Stimulated activated CD8-positive, alpha-beta memory T cell treated with anti-CD3 and anti-CD28 coated beads, Interleukin-12 subunit alpha, Interleukin-12 subunit beta, amount 100 ng/mL, for 1 hour (primary cell): ENCODE results near the gene OPN3.

Experiments used
- DNase-seq: peaks from one replicate; pipeline ENCODE4 v3.0.0-alpha.2; 2020; ENCODE audit warnings: low read depth

Gene OPN3

DNA sequence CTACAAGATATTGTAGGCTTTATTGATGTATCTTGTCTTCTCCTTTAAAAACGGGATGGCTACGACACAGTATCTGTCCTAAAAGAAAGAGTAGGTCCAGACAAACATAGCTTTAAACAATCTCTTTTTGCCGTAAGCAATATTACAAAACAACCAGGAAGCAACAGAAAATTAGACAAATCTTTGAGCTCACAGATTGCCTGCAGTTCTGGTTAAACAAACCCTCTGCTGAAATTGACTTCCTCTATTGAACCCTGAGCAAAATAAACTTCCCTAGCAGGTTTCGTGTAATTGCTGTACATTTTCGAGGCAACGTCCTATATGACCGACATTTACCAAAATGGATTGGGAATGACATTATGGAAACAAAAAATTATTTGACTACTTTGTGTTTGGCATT is 50.6 kb downstream of the OPN3 start:
- DNase-seq: no peak

DNA sequence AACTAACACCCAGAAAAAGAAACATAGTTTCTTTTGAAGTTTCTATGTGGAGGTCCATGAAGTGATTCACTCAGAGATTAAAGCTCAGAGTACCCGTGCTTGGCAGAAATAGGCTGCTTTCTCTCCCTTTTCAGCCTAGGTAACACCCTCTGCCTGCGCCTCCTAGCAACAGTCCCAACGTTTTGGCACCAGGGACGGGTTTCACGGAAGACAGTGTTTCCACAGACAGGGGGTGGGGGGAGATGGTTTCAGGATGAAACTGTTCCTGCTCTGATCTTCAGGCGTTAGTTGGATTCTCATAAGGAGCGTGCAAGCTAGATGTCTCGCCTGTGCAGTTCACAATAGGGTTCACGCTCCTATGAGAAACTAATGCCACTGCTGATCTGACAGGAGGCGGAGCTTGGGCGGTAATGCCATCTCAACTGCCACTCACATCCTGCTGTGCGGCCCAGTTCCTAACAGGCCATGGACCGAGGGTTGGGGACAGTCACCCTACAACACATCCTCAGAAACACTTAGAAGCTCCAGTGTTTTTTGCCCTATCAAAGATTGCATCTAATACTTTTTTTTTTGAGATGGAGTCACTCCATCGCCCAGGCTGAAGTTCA is 53.2 kb downstream of the OPN3 start:
- DNase-seq: no peak

DNA sequence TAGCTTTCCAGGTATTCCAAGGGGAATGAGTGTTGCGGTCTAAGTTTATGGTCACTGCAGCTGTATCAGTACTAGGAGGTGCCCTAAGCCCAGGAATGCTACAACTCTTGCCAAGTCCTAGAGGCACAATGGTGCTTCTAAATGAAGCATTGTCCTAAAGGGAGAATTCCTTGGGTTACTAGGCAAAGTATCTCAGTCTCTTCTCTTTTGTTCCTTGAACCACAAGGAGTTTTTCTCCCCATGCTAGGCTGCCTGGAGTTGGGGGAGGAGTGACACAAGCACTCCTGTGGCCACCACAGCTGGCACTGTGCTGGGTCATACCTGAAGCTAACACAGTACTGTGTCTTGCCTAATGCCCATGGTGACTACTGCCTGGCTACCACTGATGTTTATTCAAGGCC is 57.2 kb downstream of the OPN3 start:
- DNase-seq: no peak

DNA sequence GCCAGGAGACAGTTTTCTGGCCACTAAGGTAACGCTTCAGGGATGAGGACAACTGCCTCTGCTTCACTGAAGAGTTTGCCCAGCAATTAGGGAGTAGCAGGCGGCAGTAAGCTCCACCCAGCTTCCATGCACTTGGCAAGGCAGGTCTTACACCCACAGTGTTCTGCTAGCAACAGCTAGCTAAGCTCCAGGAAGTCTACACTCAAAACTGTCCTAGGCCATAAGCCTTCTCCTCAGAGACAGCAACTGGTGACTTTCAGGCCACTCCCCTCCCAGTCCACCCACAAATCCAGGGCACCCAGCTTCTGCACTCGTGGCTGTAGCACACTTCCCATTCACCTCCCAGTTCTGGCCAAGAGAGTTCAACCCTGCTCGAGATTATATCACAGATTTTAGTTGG is 60.7 kb downstream of the OPN3 start:
- no peak for DNase-seq

DNA sequence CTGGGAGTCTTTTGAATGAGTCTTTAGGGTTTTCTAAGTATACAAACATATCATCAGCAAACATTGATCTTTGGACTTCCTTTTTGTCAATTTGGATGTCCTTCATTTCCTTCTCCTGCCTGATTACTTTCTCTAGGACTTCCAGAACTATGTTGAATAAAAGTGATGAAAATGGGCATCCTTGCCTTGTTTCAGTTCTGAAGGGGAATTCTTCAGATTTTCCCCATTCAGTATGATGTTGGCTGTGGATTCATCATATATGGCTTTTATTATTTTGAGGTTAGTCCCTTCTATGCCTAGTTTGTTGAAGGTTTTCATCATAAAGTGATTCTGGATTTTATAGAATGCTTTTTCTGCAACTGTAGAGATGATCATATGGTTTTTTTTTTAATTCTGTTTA is 66.0 kb downstream of the OPN3 start:
- DNase-seq: no peak

DNA sequence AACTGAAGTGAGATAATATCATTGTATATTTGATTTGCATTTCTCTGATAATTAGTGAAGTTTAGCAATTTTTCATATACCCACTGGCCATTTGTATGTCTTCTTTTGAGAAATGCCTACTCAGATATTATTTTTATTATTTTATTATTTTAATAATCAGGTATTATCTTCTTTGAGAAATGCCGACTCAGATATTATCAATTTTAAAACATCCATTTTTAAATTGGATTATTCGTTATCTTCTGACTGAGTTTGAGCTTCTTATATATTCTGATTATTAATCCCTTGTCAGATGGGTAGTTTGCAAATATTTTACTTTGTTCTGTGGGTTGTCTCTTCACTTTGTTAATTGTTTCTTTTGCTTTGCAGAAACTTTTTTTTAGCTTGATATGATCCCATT is 70.3 kb downstream of the OPN3 start:
- DNase-seq: no peak

DNA sequence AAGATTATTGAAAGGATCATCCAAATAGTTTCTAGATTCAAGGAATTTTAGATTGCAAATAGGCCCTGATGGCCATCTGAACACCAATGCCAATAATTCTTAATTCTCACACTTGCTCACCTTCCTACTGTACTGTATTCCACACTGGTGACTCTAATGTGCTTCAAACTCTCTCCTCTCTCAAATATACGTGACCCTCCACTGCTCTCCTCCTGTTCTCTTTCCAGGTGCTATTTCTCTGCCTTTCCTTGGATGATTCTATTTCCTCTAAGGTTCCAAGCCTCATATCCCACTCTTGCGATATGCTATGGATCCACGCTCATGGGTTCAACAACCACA is 79.4 kb downstream of the OPN3 start:
- DNase-seq: no peak

DNA sequence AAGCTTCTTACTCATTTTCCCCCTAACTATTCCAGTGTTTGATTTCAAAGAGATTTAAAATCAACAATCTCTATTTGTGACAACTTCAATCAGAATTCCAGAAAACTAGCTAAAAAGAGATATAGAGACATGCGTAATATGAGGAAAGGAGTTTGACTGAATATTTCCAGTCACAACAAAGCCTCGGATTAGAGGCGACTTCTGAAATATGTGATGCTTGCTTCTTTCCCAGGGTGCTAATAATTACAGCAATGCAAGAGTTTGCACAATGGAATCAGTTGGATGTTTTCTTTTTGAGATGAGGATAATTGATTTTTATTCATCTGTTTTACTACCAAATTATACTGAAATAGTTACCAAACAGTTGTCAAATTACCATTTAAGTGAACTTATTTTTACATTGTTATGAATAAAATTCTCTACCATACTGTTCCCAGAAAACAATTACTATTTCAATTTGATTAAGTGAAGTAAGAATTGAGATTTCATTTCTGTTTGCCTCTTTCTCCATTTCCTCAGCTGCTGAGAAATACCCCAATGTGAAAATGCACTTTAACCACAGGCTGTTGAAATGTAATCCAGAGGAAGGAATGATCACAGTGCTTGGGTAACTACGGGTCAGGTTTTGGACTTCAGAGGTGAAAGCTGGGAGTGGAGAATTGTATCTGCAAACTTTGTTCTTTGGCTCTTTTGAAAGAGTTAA is 79.9 kb downstream of the OPN3 start:
- no peak for DNase-seq

DNA sequence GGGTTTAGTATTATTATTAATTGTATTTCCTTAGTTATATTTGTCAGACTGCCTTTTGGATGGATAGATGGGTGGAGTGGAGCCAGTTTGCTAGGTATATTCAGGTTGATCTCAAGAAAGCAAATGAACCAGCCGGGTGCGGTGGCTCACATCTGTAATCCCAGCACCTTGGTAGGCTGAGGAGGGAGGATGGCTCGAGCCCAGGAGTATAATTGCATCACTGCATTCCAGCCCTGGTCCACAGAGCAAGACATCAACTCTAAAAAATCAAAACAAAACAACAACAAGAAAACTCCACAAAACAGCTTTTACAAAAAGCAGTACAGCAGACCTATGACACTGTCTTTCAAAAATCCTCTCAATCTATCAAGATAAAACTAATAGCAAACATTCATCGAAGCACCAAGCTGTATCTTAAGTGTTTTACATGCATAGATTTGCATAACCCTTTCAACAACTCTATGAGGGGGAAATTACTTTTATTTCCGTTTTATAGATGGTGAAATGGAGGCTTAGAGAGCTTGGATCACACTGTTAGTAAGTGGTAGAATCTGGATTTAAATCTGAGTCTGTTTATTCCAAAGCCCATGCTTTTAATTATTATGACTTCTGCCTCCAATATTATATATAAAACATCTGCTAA is 82.5 kb downstream of the OPN3 start:
- DNase-seq: no peak

DNA sequence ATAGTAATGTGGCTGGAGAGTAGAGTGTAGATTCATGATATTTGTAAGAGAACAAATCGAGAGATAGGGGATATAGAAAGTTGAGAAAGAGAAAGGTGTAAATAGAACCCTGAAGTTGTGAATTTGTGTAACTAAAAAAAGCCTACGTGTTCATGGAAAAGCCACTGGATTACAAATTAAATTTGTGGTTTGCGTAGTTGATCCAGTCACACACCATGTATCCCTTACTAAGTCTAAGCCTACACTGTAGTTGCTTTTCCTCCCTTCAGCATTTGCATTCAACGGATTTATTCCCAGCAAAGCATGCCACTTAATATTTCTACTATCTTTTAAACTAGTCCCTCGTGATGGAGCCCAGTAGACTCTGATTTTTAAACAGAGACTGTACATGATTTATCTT is 83.1 kb downstream of the OPN3 start:
- no peak for DNase-seq

DNA sequence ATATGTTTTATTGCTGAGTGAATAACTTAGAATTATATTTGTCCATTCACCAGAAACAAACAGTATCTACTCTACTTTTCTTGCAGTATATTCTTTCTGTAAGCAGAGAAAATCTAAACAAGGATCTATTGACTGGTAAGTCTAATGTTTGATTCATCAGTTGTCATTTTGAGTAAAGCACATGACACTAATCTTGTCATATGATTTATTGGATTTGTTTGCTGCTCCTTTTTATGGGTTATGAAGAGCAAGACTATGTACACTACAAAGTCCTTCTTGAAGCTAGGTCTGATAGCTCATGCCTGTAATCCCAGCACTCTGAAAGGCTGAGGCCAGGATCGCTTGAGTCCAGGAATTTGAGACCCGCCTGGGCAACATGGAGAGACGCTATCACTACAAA is 84.6 kb downstream of the OPN3 start:
- no peak for DNase-seq

DNA sequence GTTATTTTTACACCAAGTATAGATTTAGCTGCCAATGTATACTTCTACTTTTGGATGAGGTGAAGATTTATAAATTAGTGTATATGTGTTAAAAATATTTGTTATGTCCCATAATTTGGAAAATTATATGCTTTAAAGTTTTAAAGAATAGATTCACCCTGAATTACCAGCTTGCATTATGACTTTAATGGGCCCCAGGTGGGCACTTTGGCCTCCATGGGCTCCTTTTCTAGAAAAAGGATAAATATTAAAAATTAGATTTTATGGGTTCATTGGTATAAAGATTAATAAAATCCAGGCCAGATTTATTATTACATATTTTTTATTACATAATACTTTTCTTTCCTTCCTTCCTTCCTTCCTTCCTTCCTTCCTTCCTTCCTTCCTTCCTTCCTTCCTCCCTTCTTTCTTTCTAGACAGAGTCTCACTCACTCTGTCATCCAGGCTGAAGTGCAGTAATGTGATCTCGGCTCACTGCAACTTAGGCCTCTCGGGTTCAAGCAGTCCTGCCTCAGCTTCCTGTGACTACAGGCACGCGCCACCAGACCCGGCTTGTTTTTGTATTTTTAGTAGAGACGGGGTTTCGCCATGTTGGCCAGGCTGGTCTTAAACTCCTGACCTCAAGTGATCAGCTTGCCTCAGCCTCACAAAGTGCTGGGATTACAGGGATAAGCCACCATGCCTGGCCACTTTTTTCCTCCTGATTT is 86.1 kb downstream of the OPN3 start:
- DNase-seq: no peak

DNA sequence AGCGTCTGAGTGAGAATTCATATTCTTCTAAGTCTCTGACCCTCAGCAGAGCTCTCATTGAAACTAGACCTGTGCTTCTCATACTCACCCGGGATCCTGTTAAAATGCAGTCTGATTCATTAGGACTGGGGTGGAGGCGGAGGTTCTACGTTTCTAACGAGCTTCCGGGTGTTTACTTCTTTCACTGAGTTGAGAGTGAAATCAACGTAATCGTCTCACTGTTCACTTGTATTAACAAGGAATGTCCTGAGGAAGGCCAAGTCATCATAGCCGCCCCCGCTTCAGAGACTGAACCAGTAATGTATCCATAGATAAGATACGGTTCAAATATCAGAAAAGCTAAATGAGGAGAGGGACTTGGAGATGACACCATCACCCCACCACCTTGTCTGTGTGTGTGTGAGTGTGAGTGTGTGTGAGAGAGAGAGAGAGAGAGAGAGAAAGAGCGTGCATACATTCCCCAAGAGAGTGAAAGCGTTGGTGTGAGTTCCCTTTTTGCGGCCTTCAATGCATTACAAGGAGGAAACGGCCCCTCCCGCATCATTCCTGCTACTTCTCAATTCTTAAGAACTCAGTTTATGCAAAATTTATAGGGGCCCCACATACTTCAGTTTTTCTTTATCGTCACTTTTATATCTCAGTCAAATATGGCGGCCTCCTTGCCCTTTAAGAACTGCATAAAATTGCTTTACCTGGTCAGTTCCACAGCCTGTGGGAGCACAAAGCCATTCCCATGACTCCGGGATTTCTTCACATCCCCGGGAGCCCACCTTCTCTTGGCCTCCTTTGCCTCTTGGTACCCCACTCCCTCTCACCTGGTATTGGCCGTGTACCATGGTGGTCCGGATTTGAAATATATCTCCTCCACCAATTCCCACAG is 88.2 kb downstream of the OPN3 start:
- peak; percentile 1 for DNase-seq

DNA sequence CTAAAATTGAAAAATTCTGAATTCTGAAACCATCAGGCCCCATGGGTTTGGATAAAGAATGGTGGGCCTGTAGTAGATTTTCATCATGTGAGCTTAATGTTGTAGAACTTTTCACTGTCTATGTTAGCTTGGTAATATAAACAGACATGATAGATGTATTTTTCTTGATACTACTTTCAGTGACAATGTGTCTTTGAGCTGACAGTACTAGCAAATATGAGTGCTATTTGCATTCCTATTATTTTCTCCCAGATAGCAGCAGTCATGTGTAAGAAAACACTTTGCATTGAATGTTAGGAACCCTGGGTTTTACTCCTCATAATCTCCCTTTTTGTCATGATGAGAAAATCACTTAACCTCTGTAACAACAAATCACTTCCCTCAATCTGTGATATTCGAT is 89.9 kb downstream of the OPN3 start:
- DNase-seq: no peak

DNA sequence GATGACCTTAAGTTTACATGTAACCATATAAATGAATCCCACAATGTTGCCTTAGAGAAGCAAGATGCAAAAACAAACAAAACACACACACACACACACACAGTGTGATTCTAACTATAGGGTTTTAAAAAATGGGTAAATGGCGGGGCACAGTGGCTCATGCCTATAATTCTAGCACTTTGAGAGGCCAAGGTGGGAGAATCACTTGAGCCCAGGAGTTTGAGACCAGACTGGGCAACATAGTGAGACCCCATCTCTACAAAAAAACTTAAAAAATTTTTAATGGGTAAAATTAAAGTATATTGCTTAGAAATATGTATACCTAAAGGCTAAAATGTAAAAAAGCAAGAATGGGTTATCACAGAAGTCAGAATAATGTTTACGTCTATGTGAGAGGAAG is 92.2 kb downstream of the OPN3 start:
- no peak for DNase-seq
